Naive thymus-derived CD4-positive, alpha-beta T cell (primary cell): ENCODE data around the gene GDF2. TPM values are rescaled to one million over a fixed set of nuclear protein-coding genes. Genes with fewer than 3 reads are reported as not detected.

Source experiments
- ATAC-seq: fragments of 150-1000 bp; cut with Tn5 transposase; 2 replicates; pipeline ENCODE4 v1.10.0; 2021; ENCODE audit warnings: mild to moderate bottlenecking, moderate library complexity
- CTCF ChIA-PET: fragments of 350-600 bp; sonication (Branson Sonifier 250); formaldehyde crosslinking; loops from one replicate; lab custom pipeline; 2021; ENCODE audit warnings: antibody characterized with exemption; lab: Charles Lee
- POLR2A ChIA-PET: fragments of 350-600 bp; sonication (Branson Sonifier 250); formaldehyde crosslinking; loops from one replicate; lab custom pipeline; 2021; ENCODE audit warnings: antibody characterized with exemption, inconsistent platforms; lab: Charles Lee
- DNase-seq, 9 donors: peaks; one replicate each; pipeline versions ENCODE4 v3.0.0 to v3.0.0-alpha.2; 2020 to 2022; ENCODE audit warnings: mixed read lengths in 1 of 9
- H3K27ac ChIP-seq: one replicate; pipeline ENCODE4 v1.7.0; 2013; ENCODE audit warnings: mild to moderate bottlenecking, low read depth, low read length, moderate library complexity
- H3K27me3 ChIP-seq, 2 donors: one replicate each; pipeline ENCODE4 v1.7.0; 2013; ENCODE audit warnings: low read length in 2 of 2, mild to moderate bottlenecking in 2 of 2, moderate library complexity in 2 of 2; ENCODE audit not compliant: control insufficient read depth in 2 of 2, insufficient read depth in 2 of 2
- H3K36me3 ChIP-seq, 3 experiments: 1 replicate in 2 of 3; 2 replicates in 1 of 3; pipeline ENCODE4 v1.7.0; 2013; ENCODE audit warnings: low read length in 3 of 3, mild to moderate bottlenecking in 3 of 3, moderate library complexity in 1 of 3; ENCODE audit not compliant: insufficient read depth in 3 of 3, control insufficient read depth in 2 of 3
- H3K4me1 ChIP-seq, 2 donors: one replicate each; pipeline ENCODE4 v1.7.0; 2013; ENCODE audit warnings: low read length in 2 of 2, mild to moderate bottlenecking in 2 of 2, moderate library complexity in 1 of 2; ENCODE audit not compliant: control insufficient read depth in 2 of 2, insufficient read depth in 2 of 2
- H3K4me3 ChIP-seq: 2 replicates; pipeline ENCODE4 v1.7.0; 2013; ENCODE audit warnings: mild to moderate bottlenecking, low read length
- H3K9me3 ChIP-seq, 3 experiments: 1 replicate in 2 of 3; 2 replicates in 1 of 3; pipeline ENCODE4 v1.7.0; 2013; ENCODE audit warnings: low read length in 3 of 3; ENCODE audit not compliant: control insufficient read depth in 2 of 3
- H3K27ac Mint-ChIP-seq, 9 donors: one replicate each; pipeline ENCODE4 v1.8.0; 2020 to 2022; ENCODE audit warnings: mixed read lengths in 9 of 9, mild to moderate bottlenecking in 8 of 9, moderate library complexity in 5 of 9, inconsistent platforms in 2 of 9
- H3K27me3 Mint-ChIP-seq, 5 donors: one replicate each; pipeline ENCODE4 v1.8.0; 2021 to 2022; ENCODE audit warnings: mixed read lengths in 5 of 5, mild to moderate bottlenecking in 1 of 5
- H3K36me3 Mint-ChIP-seq, 5 donors: one replicate each; pipeline ENCODE4 v1.8.0; 2020 to 2022; ENCODE audit warnings: mixed read lengths in 5 of 5, mild to moderate bottlenecking in 3 of 5, inconsistent platforms in 1 of 5
- H3K4me1 Mint-ChIP-seq, 7 donors: one replicate each; pipeline ENCODE4 v1.8.0; 2020 to 2022; ENCODE audit warnings: mixed read lengths in 7 of 7, mild to moderate bottlenecking in 3 of 7, inconsistent platforms in 1 of 7
- H3K4me3 Mint-ChIP-seq, 10 donors: one replicate each; pipeline ENCODE4 v1.8.0; 2020 to 2022; ENCODE audit warnings: mild to moderate bottlenecking in 10 of 10, mixed read lengths in 10 of 10, moderate library complexity in 6 of 10, inconsistent platforms in 2 of 10
- H3K9me3 Mint-ChIP-seq, 11 donors: one replicate each; pipeline ENCODE4 v1.8.0; 2020 to 2022; ENCODE audit warnings: mixed read lengths in 11 of 11, mild to moderate bottlenecking in 4 of 11, inconsistent platforms in 1 of 11, moderate library complexity in 1 of 11
- intact Hi-C, 2 donors: fragments of 100-400 bp; cut with micrococcal nuclease; formaldehyde crosslinking; loops; one replicate each; pipeline ENCODE4 v1.15.1; 2023
- polyA plus RNA-seq, 2 donors: library from polyadenylated mRNA; unstranded; fragments of 300-500 nt; fragmentation: Illumina TruSeq; gene quantifications; one replicate each; pipeline ENCODE4 v1.2.3, GENCODE V29; 2021
- total RNA-seq, 6 experiments: library from RNA in 5 of 6; stranded (reverse) in 5 of 6; gene quantifications; 1 replicate in 5 of 6; 2 replicates in 1 of 6; pipeline ENCODE4 v1.2.3 and lab custom pipeline; 2021 to 2026

The GDF2 gene
- total and polyA plus RNA-seq, 7 experiments from 2014 or later, result not detected

DNA sequence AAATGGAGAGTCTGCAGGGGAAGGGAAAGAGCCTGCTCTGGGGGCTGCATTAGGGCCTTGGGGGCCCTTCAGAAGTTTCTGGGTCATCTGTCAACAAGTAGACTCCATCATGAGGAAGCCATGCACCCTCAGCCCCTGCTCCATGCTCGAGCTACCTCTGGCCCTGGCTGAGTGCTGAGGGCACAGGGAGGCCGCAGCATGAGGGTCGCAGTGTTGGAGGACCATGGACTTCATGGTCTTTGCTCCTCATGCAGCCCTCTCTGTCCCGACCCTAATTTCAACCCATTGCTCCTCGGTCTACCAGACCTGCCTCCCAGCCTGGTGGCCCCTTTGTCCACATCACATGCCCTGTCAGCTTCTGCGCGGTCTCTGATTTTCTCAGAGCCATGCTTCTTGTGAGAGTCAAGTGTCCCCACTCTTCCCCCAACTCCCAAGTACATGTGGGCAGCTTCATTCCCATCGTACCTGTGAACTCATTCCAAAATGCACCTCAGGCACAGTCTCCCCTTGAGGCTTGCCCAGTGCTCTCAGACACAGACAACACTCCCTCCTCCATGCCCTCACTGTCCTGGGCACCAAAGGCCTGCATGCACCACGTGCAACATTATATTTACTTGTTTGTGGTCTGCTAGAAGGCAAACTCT lies 47.1 kb downstream of the GDF2 start:
- no peaks in the 10 kb centered on the region for H3K36me3 Mint-ChIP-seq
- DNase-seq (no peak), ATAC-seq (no peak)
- Histone ChIP-seq H3K4me1 (no peaks in the 10 kb centered on the region), H3K9me3 (no peaks in the 10 kb centered on the region), H3K27me3 (no peaks in the 10 kb centered on the region), H3K4me3 (no peak overlapping the region), H3K27ac (no peak overlapping the region), H3K36me3 (no peaks in the 10 kb centered on the region)
- peaks cover 0 to 10% (median 5%) of the 10 kb centered on the region in 5 donors for H3K27me3 Mint-ChIP-seq
- no peak overlapping the region for H3K4me3 Mint-ChIP-seq
- peaks cover 0 to 5% (median 0%) of the 10 kb centered on the region in 7 donors for H3K4me1 Mint-ChIP-seq
- intact Hi-C loops, result no loop called here
- H3K9me3 Mint-ChIP-seq, result no peaks in the 10 kb centered on the region
- ChIA-PET POLR2A (no interaction called here), CTCF (no interaction called here)
- H3K27ac Mint-ChIP-seq, result no peak overlapping the region

DNA sequence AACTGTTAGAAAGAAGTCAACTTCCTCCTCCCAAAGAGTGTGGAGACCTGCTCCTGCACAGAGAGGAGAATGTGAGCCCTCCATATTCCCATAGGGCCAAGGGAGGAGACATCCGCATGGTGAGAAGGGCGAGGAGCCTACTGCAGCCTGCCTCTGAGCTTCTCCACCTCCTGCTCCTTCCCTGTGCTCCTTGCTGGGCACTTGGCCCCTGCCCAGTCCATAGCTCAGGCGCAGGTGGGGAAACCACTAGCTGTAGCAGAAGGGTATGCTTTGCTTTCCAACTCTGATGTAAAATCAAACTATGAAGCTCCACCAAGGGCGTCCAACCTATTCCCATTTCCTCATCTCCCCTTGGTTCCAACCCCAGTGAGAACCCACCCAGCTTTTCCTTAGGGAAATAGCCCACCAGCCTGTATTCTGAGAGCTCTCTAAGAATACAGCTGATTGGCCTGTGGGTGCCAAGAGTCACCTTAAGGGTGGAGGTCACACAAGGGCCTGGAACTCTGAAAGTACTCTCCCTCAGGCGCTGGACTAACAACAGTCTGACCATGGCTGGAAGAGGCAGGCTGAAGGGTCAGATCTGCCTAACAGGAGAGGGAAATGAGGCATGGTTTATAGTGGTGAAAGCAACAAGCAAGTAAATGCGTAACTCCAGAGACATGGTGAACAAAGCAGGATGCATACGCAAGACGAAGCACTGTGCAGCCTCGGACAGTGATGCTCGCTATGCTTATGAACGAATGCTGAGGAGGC lies 47.9 kb downstream of the GDF2 start:
- CTCF ChIA-PET, result no interaction called here
- DNase-seq (no peak), ATAC-seq (no peak)
- H3K4me1 ChIP-seq, result no peaks in the 10 kb centered on the region
- Mint-ChIP-seq H3K27me3 (peaks cover 2 to 11% (median 8%) of the 10 kb centered on the region in 5 donors), H3K36me3 (no peaks in the 10 kb centered on the region), H3K4me3 (no peak overlapping the region), H3K9me3 (no peaks in the 10 kb centered on the region), H3K4me1 (peaks cover 0 to 5% (median 0%) of the 10 kb centered on the region in 7 donors), H3K27ac (no peak overlapping the region)
- H3K27ac ChIP-seq, result no peak overlapping the region
- H3K36me3 ChIP-seq, result no peaks in the 10 kb centered on the region
- no peaks in the 10 kb centered on the region for H3K9me3 ChIP-seq
- H3K4me3 ChIP-seq, result no peak overlapping the region
- H3K27me3 ChIP-seq, result no peaks in the 10 kb centered on the region
- POLR2A ChIA-PET, result no interaction called here
- intact Hi-C loops, result no loop called here

DNA sequence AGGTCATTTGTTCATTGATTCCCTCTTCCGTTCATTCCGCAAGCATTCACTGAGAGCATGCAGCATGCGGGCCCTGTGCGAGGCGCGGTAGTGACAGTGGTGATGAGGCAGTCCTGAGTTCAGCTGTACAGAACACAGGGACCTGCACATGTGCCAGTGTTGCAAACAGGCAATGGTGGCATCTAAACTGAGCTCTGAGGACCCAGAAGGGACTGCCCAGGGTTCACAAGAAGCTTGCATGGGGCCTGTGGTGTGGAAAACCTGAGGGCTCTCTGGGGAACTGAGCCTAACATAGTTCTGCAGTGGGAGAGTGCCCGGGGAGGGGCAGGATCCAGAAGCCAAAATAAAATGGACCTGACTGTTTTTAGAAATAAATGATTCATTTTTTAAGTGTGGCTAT lies 48.6 kb downstream of the GDF2 start:
- H3K9me3 Mint-ChIP-seq, result no peaks in the 10 kb centered on the region
- POLR2A ChIA-PET, result no interaction called here
- H3K27ac Mint-ChIP-seq, result no peak overlapping the region
- intact Hi-C loops, result no loop called here
- H3K27me3 Mint-ChIP-seq, result peaks cover 8 to 18% (median 14%) of the 10 kb centered on the region in 5 donors
- H3K4me3 Mint-ChIP-seq, result no peak overlapping the region
- peaks cover 0 to 5% (median 0%) of the 10 kb centered on the region in 7 donors for H3K4me1 Mint-ChIP-seq
- no peak for ATAC-seq
- Histone ChIP-seq H3K27me3 (no peaks in the 10 kb centered on the region), H3K36me3 (no peaks in the 10 kb centered on the region), H3K27ac (no peak overlapping the region), H3K4me1 (no peaks in the 10 kb centered on the region), H3K9me3 (no peaks in the 10 kb centered on the region), H3K4me3 (no peak overlapping the region)
- no peaks in the 10 kb centered on the region for H3K36me3 Mint-ChIP-seq
- no peak for DNase-seq
- CTCF ChIA-PET, result no interaction called here

DNA sequence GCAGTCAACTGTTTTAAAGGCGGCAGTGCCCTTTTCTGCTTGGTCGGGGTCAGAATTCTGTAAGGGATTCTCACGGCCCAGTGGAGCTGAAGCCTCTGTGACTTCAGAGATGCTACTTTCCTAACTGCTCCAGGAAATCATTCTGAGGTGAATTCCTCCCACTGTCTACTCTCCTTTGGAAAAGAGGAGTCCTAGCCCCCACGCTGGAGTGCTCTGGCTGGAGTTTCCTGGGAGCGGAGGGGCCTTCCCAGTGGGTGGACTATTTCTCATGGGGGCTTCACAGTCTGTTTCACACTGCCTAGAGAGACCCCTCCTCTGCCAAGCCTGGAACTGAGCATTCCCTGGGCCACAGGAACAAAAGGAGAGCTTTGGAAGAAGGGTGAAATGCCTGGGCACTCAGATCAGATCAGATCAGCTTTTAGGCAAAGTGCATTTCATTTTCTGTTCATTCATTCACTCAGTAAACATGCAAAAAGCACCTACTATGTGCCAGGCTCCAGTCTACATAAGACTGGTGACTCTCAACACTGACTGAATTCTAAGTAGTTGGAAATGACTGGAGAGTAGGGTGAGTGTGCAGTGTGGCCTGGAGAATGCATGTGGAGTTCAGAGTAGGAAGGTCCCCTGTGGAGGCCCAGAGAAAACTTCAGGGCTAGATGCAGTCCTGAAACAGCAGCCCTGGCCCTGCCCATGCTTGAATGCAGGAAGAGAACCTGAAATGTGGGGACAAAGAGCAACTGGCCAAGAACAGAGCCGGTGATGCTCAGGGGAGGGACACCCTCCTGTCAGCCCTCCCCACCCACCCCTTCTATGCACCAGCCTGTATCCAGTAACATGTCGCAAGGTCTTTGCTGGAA lies 49.6 kb downstream of the GDF2 start:
- Mint-ChIP-seq H3K4me1 (peaks cover 0 to 5% (median 0%) of the 10 kb centered on the region in 7 donors), H3K36me3 (no peaks in the 10 kb centered on the region), H3K27ac (no peak overlapping the region), H3K27me3 (peaks cover 16 to 28% (median 23%) of the 10 kb centered on the region in 5 donors), H3K9me3 (no peaks in the 10 kb centered on the region), H3K4me3 (no peak overlapping the region)
- ChIA-PET CTCF (no interaction called here), POLR2A (no interaction called here)
- Histone ChIP-seq H3K4me1 (no peaks in the 10 kb centered on the region), H3K4me3 (no peak overlapping the region), H3K27ac (no peak overlapping the region), H3K27me3 (no peaks in the 10 kb centered on the region), H3K9me3 (no peaks in the 10 kb centered on the region), H3K36me3 (no peaks in the 10 kb centered on the region)
- ATAC-seq (no peak), DNase-seq (peak in 1 of 9 donors; percentile 1)
- intact Hi-C loops, result no loop called here

DNA sequence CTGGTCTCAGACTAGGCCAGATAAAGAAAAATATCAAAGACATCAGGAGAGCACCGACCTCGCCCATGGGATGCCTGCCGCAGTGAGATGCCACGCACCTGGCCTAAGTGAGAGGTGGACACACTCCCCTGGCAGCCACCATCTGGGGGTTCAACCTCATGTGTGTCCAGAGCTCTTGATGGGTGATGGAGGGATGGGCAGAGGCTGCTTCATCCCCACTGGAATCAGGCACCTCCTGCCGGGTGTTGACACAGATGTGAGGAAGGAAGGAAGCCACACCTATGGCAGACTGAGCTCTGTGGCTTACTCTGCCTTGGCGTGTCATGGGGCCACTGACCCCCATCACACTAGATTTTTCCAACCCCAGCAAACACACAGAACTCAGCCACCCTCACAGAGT lies 50.5 kb downstream of the GDF2 start:
- H3K27me3 ChIP-seq, result no peaks in the 10 kb centered on the region
- ChIA-PET CTCF (no interaction called here), POLR2A (no interaction called here)
- Mint-ChIP-seq H3K4me1 (peaks cover 5 to 12% (median 7%) of the 10 kb centered on the region in 7 donors), H3K36me3 (no peaks in the 10 kb centered on the region), H3K4me3 (no peak overlapping the region), H3K27ac (no peak overlapping the region), H3K9me3 (peaks cover 0 to 4% (median 0%) of the 10 kb centered on the region in 11 donors), H3K27me3 (peaks cover 25 to 37% (median 32%) of the 10 kb centered on the region in 5 donors)
- H3K9me3 ChIP-seq, result no peaks in the 10 kb centered on the region
- peak in 1 of 9 donors; percentile 7 for DNase-seq
- no peak overlapping the region for H3K27ac ChIP-seq
- H3K4me3 ChIP-seq, result no peak overlapping the region
- ATAC-seq, result no peak
- no peaks in the 10 kb centered on the region for H3K4me1 ChIP-seq
- H3K36me3 ChIP-seq, result no peaks in the 10 kb centered on the region
- intact Hi-C loops, result no loop called here

DNA sequence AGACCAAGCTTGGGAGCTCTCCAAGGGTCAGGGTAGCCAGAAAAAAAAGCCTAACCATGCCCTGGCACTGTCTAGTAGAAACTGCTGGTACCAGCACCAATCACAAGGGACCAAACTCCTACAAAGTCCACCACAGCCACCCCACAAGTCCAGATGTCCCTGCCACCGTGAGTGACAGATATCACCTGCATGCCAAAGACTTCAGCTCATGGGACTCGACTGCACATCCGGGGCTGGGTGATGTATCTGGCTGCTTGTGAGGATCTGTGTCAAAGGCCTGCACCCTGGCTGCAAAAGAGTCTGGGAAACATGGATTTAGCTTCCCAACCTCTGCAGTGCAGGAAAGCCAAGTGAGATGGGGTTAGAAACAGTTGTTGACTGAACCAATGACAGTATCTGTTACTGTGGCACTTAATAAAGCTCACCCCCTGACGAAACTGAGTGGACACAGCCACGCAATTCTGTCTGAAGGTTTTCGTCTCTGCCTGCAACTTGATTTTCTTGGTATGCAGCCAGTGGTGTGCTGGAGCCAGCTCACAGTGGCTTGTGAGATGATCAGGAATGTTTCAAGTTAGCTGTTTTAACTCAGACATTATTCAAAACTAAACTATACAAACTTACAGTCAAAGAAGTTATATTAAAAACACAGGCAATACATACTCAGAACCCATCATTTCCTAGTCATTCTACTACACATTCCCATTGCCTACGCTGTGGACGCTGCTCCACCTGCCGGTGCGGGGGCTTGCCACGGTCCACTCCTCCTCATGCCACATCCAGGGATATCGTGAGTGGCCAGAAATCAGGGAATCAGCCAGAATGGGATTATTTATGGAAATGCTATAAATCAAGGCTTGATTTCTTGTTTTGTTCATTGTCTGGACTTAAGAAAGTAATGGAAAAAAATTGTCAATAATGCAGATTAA lies 52.6 kb downstream of the GDF2 start:
- H3K4me1 ChIP-seq, result no peaks in the 10 kb centered on the region
- Mint-ChIP-seq H3K27me3 (peaks cover 41 to 49% (median 43%) of the 10 kb centered on the region in 5 donors), H3K4me1 (peaks cover 5 to 13% (median 7%) of the 10 kb centered on the region in 7 donors), H3K4me3 (no peak overlapping the region), H3K27ac (no peak overlapping the region), H3K36me3 (no peaks in the 10 kb centered on the region), H3K9me3 (peaks cover 0 to 4% (median 0%) of the 10 kb centered on the region in 11 donors)
- H3K4me3 ChIP-seq, result no peak overlapping the region
- ATAC-seq, result no peak
- peak in 1 of 9 donors; percentile 13 for DNase-seq
- POLR2A ChIA-PET, result no interaction called here
- no peaks in the 10 kb centered on the region for H3K36me3 ChIP-seq
- CTCF ChIA-PET, result interaction anchor here (0.6 kb wide), 1 partner anchor 350 kb away, joined by 3 read pairs; no protein-coding TSS in a partner anchor
- H3K9me3 ChIP-seq, result no peaks in the 10 kb centered on the region
- intact Hi-C loops, result no loop called here
- H3K27ac ChIP-seq, result no peak overlapping the region
- H3K27me3 ChIP-seq, result no peaks in the 10 kb centered on the region
